ENCODE data around the gene SPINT1.

DNA sequence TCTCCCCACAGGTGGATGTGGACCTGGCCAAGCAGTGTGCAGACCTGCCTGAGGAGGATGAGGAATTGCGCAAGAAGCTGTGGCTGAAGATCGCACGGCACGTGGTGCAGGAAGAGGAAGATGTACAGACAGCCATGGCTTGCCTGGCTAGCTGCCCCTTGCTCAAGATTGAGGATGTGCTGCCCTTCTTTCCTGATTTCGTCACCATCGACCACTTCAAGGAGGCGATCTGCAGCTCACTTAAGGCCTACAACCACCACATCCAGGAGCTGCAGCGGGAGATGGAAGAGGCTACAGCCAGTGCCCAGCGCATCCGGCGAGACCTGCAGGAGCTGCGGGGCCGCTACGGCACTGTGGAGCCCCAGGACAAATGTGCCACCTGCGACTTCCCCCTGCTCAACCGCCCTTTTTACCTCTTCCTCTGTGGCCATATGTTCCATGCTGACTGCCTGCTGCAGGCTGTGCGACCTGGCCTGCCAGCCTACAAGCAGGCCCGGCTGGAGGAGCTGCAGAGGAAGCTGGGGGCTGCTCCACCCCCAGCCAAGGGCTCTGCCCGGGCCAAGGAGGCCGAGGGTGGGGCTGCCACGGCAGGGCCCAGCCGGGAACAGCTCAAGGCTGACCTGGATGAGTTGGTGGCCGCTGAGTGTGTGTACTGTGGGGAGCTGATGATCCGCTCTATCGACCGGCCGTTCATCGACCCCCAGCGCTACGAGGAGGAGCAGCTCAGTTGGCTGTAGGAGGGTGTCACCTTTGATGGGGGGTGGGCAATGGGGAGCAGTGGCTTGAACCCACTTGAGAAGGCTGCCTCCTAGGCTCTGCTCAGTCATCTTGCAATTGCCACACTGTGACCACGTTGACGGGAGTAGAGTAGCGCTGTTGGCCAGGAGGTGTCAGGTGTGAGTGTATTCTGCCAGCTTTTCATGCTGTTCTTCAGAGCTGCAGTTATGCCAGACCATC is 59.0 kb downstream of the SPINT1 start:
- no peak for TF ChIP-seq EZH2 (IDR thresholded peaks at IDR 0.05)
- no peak for TF ChIP-seq POLR2AphosphoS5 (IDR thresholded peaks at IDR 0.05; ENCODE audit: borderline replicate concordance, low read depth, low read length)
- no peak for TF ChIP-seq FOXP2 (optimal IDR thresholded peaks at IDR 0.05; ENCODE audit: control extremely low read depth, extremely low read length, insufficient read depth)
